Activated gamma-delta T cell treated with anti-CD3 and anti-CD28 coated beads, Interleukin-2, amount 50 U/mL, for 16 hours (primary cell): ENCODE results near the gene PLOD3.
"Not testable (repeated sequence)": the region's sequence is repeated elsewhere in the genome, so short reads cannot be mapped to it uniquely, and the experiment has no call there.

Experiments used
- DNase-seq: peaks from one replicate; pipeline ENCODE4 v3.0.0-alpha.2; 2020; ENCODE audit warnings: low read depth

Gene PLOD3

DNA sequence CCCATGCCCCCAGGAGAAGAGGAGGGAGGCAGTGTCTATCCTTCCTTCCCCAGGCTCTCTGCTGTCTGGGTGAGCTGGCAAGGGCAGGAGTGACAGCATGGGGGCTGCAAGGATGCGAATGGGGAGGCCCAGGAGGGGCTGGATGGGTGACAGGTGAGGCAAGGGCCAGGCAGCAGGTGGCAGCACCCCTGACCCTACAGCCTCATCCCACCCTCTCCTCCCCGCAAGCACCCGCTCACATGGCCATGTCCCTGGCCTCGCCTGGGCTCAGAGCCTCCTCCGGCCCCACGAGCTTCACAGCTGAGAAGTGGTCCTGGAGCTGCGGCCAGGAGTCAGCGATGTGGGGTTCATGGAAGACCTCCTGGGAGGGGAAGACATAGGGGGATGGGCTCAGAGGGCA, 5.4 kb downstream of the PLOD3 start:
- no peak for DNase-seq

- DNase-seq, result no peak
Measured at GRCh38 chr7:101211501-101211900, 5.9 kb downstream of the PLOD3 start.

DNA sequence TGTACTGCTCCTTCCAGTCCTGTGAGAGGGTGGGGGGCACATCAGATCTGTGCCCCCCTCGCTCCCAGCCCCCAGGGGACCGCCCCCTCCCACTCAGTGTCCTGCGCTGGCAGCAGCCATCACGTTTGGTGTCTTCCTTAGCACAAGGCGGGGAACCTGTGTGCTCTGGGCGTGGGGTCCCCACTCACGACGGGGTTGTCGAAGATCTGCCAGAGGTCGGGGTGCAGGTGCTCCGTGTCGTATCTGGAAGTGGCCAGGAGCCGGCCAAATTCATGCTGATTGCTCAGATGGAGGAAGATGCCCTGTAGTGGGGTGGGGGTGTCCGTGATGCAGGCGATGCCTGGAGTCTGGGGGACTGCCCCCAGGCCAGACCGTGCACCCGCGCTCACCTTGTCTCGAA, 7.2 kb downstream of the PLOD3 start:
- no peak for DNase-seq

GRCh38 chr7:101208794-101209193, 8.6 kb downstream of the PLOD3 start:
- no peak for DNase-seq

DNA sequence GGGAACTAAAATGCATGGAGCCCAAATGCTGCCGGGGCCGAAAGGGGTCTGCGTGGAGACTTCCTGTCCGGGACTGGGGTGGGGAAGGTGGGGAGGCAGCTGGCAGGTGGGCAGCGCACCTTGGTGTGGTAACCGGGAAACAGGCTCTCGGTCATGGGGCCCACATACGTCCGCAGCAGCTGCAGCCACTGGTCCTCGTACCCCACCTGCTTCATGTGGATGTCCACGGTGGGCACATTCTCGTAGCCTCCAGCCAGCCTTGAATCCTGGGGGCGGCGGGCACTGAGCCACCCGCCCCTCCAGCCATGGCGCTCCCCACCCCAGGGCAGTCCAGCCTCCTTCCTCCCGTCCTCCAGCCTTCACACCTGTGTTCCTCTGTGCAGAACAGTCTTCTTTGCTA, 9.9 kb downstream of the PLOD3 start:
- no peak for DNase-seq

DNA sequence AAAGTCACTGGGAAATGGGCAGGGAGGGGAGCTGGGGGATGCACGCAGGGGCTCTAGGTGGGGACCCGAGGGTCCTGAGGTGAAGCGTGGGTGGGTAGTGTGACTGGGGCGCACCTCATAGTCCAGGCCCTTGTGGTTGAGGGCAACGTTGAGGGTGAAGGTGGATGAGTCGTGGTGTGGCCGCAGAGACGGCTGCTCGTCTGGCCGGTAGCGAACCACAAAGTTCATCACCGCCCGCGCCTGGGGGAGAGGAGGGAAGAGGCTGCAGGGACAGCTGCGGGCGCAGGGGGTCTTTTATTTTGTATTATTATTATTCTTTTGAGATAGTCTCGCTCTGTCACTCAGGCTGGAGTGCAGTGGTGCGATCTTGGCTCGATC, 10.7 kb downstream of the PLOD3 start:
- DNase-seq, result no peak

DNA sequence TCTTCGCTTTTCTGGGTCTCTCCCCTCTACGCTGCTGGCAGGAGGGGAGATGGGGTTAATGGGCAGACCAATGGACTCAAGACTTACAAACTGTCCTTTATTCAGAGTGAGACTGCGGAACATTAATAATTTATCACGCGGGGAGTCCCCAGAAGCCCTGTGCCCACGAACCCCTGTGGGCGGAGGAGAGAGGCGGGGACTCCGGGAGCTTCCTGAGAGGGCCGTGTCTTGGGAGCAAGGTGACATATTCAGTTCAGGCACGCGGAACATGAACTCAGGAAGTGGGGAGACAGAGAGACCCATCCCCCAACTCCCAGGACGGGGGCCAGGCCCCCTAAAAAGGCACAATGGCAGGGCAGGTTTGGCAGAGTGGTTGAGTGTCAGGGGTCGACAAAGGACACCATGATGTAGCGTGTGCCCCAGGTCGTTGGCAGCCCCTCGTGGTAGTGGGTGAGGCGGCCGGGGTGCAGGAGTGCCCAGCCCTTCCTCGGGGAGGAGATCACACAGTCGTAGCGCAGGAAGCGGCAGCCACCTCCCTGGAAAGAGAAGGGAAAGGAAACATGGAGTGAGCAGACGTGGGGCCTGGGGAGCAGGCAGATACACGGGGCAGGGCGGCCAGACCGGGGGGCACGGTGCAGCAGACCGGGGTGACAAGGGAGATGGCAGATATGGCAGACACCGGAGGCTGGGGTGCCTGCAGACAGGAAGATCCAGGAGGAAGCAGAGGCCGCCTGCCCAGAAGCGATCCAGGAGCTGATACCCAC, 11.3 kb downstream of the PLOD3 start:
- DNase-seq, result no peak

DNA sequence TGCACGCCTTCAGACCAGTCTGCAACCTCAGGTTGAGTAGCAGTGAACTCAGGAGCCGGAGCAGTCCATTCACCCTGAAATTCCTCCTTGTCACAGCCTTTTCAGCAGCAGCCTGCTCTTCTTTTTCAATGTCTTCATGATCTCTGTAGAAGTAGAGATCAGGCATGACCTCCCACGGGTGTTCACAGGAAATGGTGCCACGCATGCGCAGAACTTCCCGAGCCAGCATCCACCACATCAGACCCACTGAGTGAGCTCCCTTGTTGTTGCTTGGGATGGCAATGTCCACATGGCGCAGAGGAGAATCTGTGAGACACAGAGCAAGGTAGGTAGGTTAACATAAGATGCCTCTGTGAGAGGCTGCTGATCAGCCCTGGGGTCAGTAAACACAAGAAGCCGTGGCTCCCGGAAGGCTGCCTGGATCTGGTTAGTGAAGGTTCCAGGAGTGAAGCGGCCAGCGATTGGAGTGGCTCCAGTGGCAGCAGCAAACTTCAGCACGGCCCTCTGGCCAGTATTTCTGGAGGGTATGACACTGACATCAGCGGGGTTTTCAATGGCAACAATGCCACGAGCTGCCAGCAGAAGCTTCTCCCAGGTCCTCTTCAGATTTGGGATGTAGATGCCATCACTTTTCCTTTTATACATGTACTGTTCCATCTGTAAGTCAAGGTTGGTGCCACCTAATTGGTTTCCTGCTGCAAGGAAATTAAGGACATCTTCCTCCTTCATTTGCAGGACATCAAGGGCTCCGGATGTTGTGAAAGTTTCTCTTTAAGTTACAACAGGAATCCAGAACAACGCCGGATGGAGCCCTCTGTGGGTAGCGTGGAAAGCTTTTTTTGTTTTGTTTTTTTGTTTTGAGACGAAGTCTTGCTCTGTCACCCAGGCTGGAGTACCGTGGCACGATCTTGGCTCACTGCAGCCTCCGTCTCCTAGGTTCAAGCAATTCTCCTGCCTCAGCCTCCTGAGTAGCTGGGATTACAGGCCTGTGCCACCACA, 13.3 kb downstream of the PLOD3 start:
- DNase-seq, result not testable (repeated sequence)

- DNase-seq, result no peak
Measured at GRCh38 chr7:101202603-101202918, 14.8 kb downstream of the PLOD3 start.

DNA sequence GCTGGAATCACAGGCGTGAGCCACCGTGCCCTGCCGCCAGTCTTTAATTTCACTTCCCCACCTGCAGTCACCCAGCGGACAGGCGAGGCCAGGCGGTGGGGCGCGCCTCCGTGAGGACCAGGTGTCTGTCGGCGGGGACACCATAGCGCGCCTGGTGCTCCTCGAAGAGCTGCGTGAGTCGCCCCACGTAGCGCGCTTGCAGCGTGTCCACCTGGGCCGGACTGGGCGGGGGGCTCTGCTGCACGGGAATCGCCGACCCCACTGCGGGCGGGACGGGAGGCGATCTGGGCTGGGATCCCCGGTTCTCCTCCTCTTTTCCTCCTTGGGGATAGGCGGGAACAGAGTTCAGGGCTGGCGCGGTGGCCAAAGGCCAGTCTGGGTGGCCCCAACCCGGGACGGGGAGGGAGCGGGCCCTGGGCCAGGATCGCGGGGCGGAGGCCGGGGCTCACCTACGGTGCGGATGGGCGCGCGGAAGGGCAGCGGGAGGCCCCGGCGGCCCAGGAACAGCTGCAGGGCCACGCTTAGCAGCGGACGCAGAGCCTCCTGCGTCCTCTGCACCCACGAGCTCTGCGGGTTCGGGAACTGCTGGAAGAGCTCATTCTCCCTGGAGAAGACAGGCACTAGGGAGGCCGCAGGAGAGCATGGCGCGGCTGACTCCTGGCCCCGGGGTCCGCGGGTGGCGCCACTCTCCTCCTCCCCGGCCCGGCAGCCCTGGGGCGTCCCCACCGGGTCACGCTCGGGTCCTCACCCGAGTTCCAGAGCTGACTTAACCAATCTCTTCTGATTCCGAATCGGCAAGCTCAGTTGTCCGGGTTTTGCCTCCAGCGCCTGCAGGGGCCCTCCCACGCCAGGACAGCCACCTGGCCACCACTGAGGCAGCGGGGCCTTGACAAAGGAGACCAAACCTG, 15.4 kb downstream of the PLOD3 start:
- DNase-seq, result no peak

- DNase-seq, result no peak
Measured at GRCh38 chr7:101200862-101201599, 16.4 kb downstream of the PLOD3 start, which contains the start of gene MOGAT3. Gene MOGAT3 (minus strand): TSS chr7:101201036. CDS start chr7:101200854, 182 bp downstream.

DNA sequence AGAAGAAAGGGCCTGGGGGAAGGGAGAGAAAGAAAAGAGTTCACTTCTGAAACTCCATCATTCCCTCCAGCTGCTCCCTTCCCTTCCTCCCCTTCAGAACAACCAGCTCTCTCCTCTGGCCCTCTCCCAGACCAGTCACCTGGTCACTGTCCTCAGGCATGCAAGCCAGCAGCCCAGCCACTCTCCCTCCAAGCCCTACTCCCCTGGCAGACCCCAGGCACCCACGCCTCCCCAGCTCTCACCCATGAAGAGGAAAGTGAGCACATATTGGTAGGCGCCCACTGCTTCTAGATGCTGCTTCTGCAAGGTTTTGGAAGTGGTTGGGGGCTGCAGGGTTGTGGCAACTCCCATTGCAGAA, 16.9 kb downstream of the PLOD3 start:
- no peak for DNase-seq

- DNase-seq, result not testable (repeated sequence)
Measured at GRCh38 chr7:101199522-101199921, 17.9 kb downstream of the PLOD3 start.

- DNase-seq, result no peak
Measured at GRCh38 chr7:101198476-101198875, 18.9 kb downstream of the PLOD3 start.

- no peak for DNase-seq
Measured at GRCh38 chr7:101197991-101198390, 19.4 kb downstream of the PLOD3 start.

DNA sequence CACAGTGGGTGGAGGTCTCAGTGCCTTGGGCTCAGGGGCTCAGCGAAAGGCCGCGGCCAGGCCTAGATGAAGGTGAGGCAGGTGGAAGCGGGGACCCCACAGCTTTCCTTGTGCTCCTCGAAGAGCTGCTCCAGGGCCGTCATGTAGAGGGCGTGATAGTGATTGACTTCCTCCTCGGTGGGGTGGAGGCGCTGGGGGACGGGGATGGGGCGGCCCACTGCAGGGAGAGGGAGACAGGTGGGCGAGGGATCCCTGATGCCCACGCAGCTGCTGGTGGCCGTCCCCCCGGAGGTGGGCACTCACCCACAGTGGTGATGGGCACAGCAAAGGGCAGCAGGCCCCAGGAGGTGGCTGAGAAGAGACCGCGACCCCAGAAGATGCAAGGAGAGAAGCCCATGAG, 21.5 kb downstream of the PLOD3 start:
- no peak for DNase-seq

- DNase-seq, result no peak
Measured at GRCh38 chr7:101189109-101189508, 28.3 kb downstream of the PLOD3 start.

GRCh38 chr7:101186844-101187428, 30.4 kb downstream of the PLOD3 start:
- DNase-seq, result no peak

GRCh38 chr7:101186194-101186593, 31.2 kb downstream of the PLOD3 start:
- DNase-seq, result no peak

GRCh38 chr7:101185258-101185839, 32.0 kb downstream of the PLOD3 start:
- no peak for DNase-seq
